Osteoblast (primary cell): ENCODE measurements around the gene ZNF337. TPM values are rescaled to one million over a fixed set of nuclear protein-coding genes. Genes with fewer than 3 reads are reported as not detected.
"Not testable (repeated sequence)": the region's sequence is repeated elsewhere in the genome, so short reads cannot be mapped to it uniquely, and the experiment has no call there.

Experiments used
- DNase-seq: peaks from one replicate; pipeline ENCODE4 v3.0.0; 2011; ENCODE audit warnings: low spot score, mixed read lengths; ENCODE audit not compliant: insufficient read length; ENCODE audit errors: missing footprints
- H2AFZ ChIP-seq: 2 replicates; pipeline ENCODE4 v1.6.0; 2011; ENCODE audit warnings: mild to moderate bottlenecking, low read length
- H3K27ac ChIP-seq: 2 replicates; pipeline ENCODE4 v1.5.1; 2011; ENCODE audit warnings: mild to moderate bottlenecking, low read depth, low read length, moderate library complexity
- H3K27me3 ChIP-seq: 2 replicates; pipeline ENCODE4 v1.6.0; 2012; ENCODE audit warnings: mild to moderate bottlenecking, control low read depth, inconsistent platforms, low read length, moderate library complexity; ENCODE audit not compliant: insufficient read depth
- H3K36me3 ChIP-seq: 2 replicates; pipeline ENCODE4 v1.5.1; 2011; ENCODE audit warnings: mild to moderate bottlenecking, low read length, control low read depth, moderate library complexity; ENCODE audit not compliant: insufficient read depth
- H3K4me1 ChIP-seq: 2 replicates; pipeline ENCODE4 v1.5.1; 2011; ENCODE audit warnings: mild to moderate bottlenecking, low read length, control low read depth, moderate library complexity; ENCODE audit not compliant: insufficient read depth
- H3K4me2 ChIP-seq: 2 replicates; pipeline ENCODE4 v1.6.0; 2011; ENCODE audit warnings: mild to moderate bottlenecking, low read length; ENCODE audit not compliant: insufficient read depth
- H3K4me3 ChIP-seq: fragments of 200-600 bp; sonication (generic); 3 replicates; pipeline ENCODE4 v1.5.1; 2012; ENCODE audit warnings: mild to moderate bottlenecking, low read length, inconsistent platforms; ENCODE audit not compliant: insufficient read depth
- H3K79me2 ChIP-seq: 2 replicates; pipeline ENCODE4 v1.6.0; 2012; ENCODE audit warnings: mild to moderate bottlenecking, low read length, control low read depth, inconsistent platforms; ENCODE audit not compliant: insufficient read depth
- H3K9me3 ChIP-seq: 2 replicates; pipeline ENCODE4 v1.5.1; 2011; ENCODE audit warnings: low read depth, low read length, control low read depth
- H4K20me1 ChIP-seq: 2 replicates; pipeline ENCODE4 v1.6.0; 2012; ENCODE audit warnings: mild to moderate bottlenecking, low read length, control low read depth; ENCODE audit not compliant: insufficient read depth
- CTCF ChIP-seq: IDR thresholded peaks from 2 replicates; pipeline ENCODE4 v1.5.1; 2011; ENCODE audit warnings: mild to moderate bottlenecking, low read depth, low read length, moderate library complexity; ENCODE audit errors: extremely low read depth
- total RNA-seq: library from RNA; depleted of rRNA; stranded (reverse); fragments of >200 nt; gene quantifications from 2 replicates; pipeline ENCODE4 v1.2.3, GENCODE V29; 2012

ZNF337 gene
- total RNA-seq, 1 donor = 8.3 TPM

GRCh38 chr20:25643716-25644115 lies 52.9 kb downstream of the ZNF337 start:
- Histone ChIP-seq H3K36me3 (no peaks in the 10 kb centered on the region), H3K79me2 (no peaks in the 10 kb centered on the region)
- TF ChIP-seq CTCF = no peak

GRCh38 chr20:25637247-25637646 lies 59.4 kb downstream of the ZNF337 start:
- Histone ChIP-seq H3K4me2 (no peak overlapping the region), H3K27me3 (no peaks in the 10 kb centered on the region), H3K4me3 (no peak overlapping the region), H3K36me3 (peaks cover 11% of the 10 kb centered on the region), H4K20me1 (no peaks in the 10 kb centered on the region), H3K79me2 (no peaks in the 10 kb centered on the region), H3K9me3 (no peaks in the 10 kb centered on the region), H3K27ac (no peak overlapping the region), H2AFZ (no peak overlapping the region), H3K4me1 (peaks cover 7% of the 10 kb centered on the region)
- no peak for TF ChIP-seq CTCF
- no peak for DNase-seq

More at GRCh38 chr20:25643716-25644115, 52.9 kb downstream of the ZNF337 start:
- H3K4me3 ChIP-seq = no peak overlapping the region
- no peaks in the 10 kb centered on the region for H3K4me1 ChIP-seq
- no peaks in the 10 kb centered on the region for H3K27me3 ChIP-seq
- H2AFZ ChIP-seq = no peak overlapping the region
- H3K9me3 ChIP-seq = no peaks in the 10 kb centered on the region
- no peak for DNase-seq
- no peak overlapping the region for H3K4me2 ChIP-seq
- H4K20me1 ChIP-seq = no peaks in the 10 kb centered on the region
- no peak overlapping the region for H3K27ac ChIP-seq

- Histone ChIP-seq H3K27ac (no peak overlapping the region), H2AFZ (no peak overlapping the region), H3K79me2 (no peaks in the 10 kb centered on the region), H3K4me3 (no peak overlapping the region), H4K20me1 (no peaks in the 10 kb centered on the region), H3K9me3 (no peaks in the 10 kb centered on the region), H3K27me3 (no peaks in the 10 kb centered on the region), H3K36me3 (peaks cover 11% of the 10 kb centered on the region), H3K4me1 (peaks cover 7% of the 10 kb centered on the region), H3K4me2 (no peak overlapping the region)
- DNase-seq = no peak
- TF ChIP-seq CTCF = no peak
These were observed 63.5 kb downstream of the ZNF337 start for GRCh38 chr20:25632940-25633790.

- H3K27ac ChIP-seq, H3K79me2 ChIP-seq, H4K20me1 ChIP-seq, H3K36me3 ChIP-seq, H3K4me2 ChIP-seq, H2AFZ ChIP-seq, H3K9me3 ChIP-seq, DNase-seq, H3K4me3 ChIP-seq, H3K27me3 ChIP-seq, H3K4me1 ChIP-seq: not testable (repeated sequence)
These were observed 66.0 kb downstream of the ZNF337 start for GRCh38 chr20:25630615-25631014.
